ENCODE data around the gene SMCO4. TPM values are rescaled to one million over a fixed set of nuclear protein-coding genes. Genes with fewer than 3 reads are reported as not detected.

SMCO4 gene
- total RNA-seq, 2 experiments from 2014 or later, result 6.1 to 6.8 TPM

DNA sequence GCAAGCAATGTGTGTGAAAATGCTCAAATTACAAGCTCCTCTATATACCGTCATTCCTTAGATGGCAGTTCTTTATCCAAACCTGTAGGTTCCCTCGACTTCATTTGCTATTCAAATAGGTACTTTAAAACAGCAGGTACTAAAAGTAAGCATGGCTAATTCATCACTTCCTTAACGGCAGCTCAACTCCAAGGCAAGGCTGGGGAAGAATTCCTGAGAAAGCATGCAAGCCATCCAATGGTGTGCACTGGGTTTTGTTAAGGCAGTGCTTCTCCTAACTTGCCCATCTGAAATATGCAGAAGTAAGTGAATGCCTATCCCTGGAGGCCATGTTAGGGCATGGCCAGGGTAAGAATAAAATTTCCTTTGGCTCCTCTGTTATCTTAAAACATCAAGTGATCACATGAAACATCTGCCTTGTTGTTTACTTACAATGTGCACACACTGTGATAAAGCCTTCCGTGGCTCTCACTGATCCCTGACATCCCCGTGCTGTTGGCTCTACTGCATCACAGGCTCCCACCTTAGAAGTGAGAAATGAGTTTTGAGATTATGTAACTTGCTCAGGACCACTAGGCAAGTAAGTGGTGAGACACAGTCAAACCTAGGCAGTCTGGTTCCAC is 52.1 kb downstream of the SMCO4 start:
- H3K4me3 Mint-ChIP-seq, result no peak overlapping the region
- H3K27ac Mint-ChIP-seq, result no peak overlapping the region
- H3K4me1 Mint-ChIP-seq, result no peaks in the 10 kb centered on the region
- no peaks in the 10 kb centered on the region for H3K27me3 Mint-ChIP-seq
- no peak for DNase-seq
- H3K36me3 Mint-ChIP-seq, result no peaks in the 10 kb centered on the region
- no peaks in the 10 kb centered on the region for H3K9me3 Mint-ChIP-seq

DNA sequence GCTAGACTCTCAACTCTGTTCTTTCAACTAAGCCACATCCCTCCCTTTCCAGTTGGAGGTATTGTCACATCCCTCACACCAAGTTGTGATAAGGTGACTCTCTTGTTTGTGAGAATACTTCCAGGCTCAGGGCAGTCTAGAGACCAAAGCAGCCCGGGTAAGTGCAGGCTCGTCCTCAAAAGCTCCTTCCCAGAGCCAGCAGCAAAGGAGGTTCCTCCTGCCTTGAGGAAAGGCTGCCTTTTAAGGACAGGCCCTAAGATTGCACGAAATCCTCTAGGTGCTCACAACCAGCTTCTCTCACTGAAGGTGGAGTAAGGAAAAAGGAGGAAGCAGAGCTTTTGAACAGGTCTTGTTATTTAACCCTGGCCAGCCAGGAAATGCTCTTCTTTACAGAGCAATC is 53.4 kb downstream of the SMCO4 start:
- H3K4me1 Mint-ChIP-seq, result no peaks in the 10 kb centered on the region
- no peaks in the 10 kb centered on the region for H3K36me3 Mint-ChIP-seq
- DNase-seq, result no peak
- no peaks in the 10 kb centered on the region for H3K9me3 Mint-ChIP-seq
- H3K27ac Mint-ChIP-seq, result no peak overlapping the region
- H3K27me3 Mint-ChIP-seq, result no peaks in the 10 kb centered on the region
- no peak overlapping the region for H3K4me3 Mint-ChIP-seq

DNA sequence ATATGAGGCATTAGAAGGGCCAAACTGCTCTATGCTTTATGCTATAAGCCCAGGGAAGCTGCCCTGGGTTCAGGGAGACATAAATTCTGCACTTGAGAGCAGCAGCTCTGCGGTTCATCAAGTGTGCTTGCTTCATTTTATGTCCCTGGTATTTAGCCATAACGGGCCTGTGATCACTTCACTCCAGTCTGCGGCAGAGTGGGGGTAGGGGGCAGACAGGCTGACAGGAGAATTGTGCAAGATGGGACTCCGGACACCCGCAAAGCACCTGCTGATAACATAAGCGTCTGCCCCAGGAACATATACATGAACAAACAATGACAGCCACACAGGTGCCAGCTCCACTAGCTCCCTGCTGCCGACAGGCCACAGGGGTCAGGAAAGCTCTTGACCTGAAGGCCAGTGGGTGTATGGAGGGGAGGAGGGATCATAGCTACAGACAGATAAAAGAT is 56.1 kb downstream of the SMCO4 start:
- Mint-ChIP-seq H3K9me3 (no peaks in the 10 kb centered on the region), H3K4me3 (no peak overlapping the region), H3K36me3 (no peaks in the 10 kb centered on the region), H3K27ac (no peak overlapping the region), H3K4me1 (no peaks in the 10 kb centered on the region), H3K27me3 (no peaks in the 10 kb centered on the region)
- DNase-seq, result no peak

- no peaks in the 10 kb centered on the region for H3K9me3 Mint-ChIP-seq
- no peaks in the 10 kb centered on the region for H3K36me3 Mint-ChIP-seq
- no peak for DNase-seq
- no peaks in the 10 kb centered on the region for H3K27me3 Mint-ChIP-seq
- H3K27ac Mint-ChIP-seq, result no peak overlapping the region
- no peak overlapping the region for H3K4me3 Mint-ChIP-seq
- no peaks in the 10 kb centered on the region for H3K4me1 Mint-ChIP-seq
Observed at GRCh38 chr11:93485983-93486382, 57.2 kb downstream of the SMCO4 start.

GRCh38 chr11:93484716-93485115 is 58.5 kb downstream of the SMCO4 start:
- H3K27me3 Mint-ChIP-seq, result no peaks in the 10 kb centered on the region
- DNase-seq, result no peak
- H3K9me3 Mint-ChIP-seq, result no peaks in the 10 kb centered on the region
- no peaks in the 10 kb centered on the region for H3K4me1 Mint-ChIP-seq
- H3K27ac Mint-ChIP-seq, result no peak overlapping the region
- no peak overlapping the region for H3K4me3 Mint-ChIP-seq
- H3K36me3 Mint-ChIP-seq, result no peaks in the 10 kb centered on the region

- Mint-ChIP-seq H3K27me3 (no peaks in the 10 kb centered on the region), H3K4me1 (no peaks in the 10 kb centered on the region), H3K4me3 (no peak overlapping the region), H3K36me3 (no peaks in the 10 kb centered on the region), H3K9me3 (no peaks in the 10 kb centered on the region), H3K27ac (no peak overlapping the region)
- DNase-seq, result no peak
Observed at GRCh38 chr11:93482556-93482955, 60.6 kb downstream of the SMCO4 start.

DNA sequence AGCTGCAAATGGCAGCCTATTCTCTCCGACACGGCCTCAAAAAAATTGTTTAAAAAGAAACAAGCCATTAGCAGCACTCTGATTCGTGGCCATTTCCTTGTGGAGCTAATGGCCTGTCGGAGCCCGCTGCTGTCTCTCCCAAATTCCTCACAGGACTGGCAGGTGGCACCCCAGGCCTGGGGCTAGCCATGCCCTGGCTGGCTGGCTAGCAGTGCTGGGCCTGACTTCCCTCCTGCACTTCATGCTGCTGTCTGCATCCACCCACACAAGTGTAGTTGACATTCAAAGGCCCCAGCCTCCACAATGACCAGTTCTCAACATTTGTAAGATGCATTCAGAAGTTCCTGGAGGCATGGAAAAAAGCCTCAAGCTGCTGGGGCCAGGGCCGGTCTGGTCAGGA is 61.5 kb downstream of the SMCO4 start:
- Mint-ChIP-seq H3K27ac (no peak overlapping the region), H3K36me3 (no peaks in the 10 kb centered on the region), H3K9me3 (no peaks in the 10 kb centered on the region), H3K4me1 (no peaks in the 10 kb centered on the region), H3K4me3 (no peak overlapping the region), H3K27me3 (no peaks in the 10 kb centered on the region)
- DNase-seq, result no peak

- no peaks in the 10 kb centered on the region for H3K36me3 Mint-ChIP-seq
- H3K9me3 Mint-ChIP-seq, result no peaks in the 10 kb centered on the region
- no peak overlapping the region for H3K4me3 Mint-ChIP-seq
- DNase-seq, result no peak
- H3K27ac Mint-ChIP-seq, result no peak overlapping the region
- H3K4me1 Mint-ChIP-seq, result no peaks in the 10 kb centered on the region
- no peaks in the 10 kb centered on the region for H3K27me3 Mint-ChIP-seq
Observed at GRCh38 chr11:93481279-93481678, 61.9 kb downstream of the SMCO4 start.

- no peaks in the 10 kb centered on the region for H3K27me3 Mint-ChIP-seq
- H3K27ac Mint-ChIP-seq, result no peak overlapping the region
- no peak for DNase-seq
- H3K4me1 Mint-ChIP-seq, result no peaks in the 10 kb centered on the region
- H3K36me3 Mint-ChIP-seq, result no peaks in the 10 kb centered on the region
- H3K4me3 Mint-ChIP-seq, result no peak overlapping the region
- no peaks in the 10 kb centered on the region for H3K9me3 Mint-ChIP-seq
Observed at GRCh38 chr11:93480756-93481155, 62.4 kb downstream of the SMCO4 start.

DNA sequence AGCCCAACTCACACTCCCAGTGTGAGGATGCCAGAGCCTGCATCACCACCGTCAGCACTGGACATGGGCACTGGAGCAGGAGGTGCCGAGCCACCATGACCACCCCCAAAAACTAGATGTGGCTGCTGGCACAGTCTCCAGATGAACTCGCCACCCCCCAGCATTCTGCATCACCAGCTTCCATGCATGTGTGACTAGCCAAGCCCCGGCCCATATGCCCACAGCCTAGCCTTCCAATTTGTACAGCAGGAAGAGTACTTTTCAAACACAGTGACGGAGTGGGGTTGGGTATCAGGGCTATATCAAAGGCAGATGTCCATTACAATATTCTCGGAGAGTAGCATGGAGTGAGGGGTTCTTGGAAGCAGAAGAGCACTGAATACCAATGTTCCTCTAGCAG is 62.9 kb downstream of the SMCO4 start:
- no peaks in the 10 kb centered on the region for H3K4me1 Mint-ChIP-seq
- no peak overlapping the region for H3K4me3 Mint-ChIP-seq
- no peak for DNase-seq
- no peak overlapping the region for H3K27ac Mint-ChIP-seq
- H3K9me3 Mint-ChIP-seq, result no peaks in the 10 kb centered on the region
- no peaks in the 10 kb centered on the region for H3K36me3 Mint-ChIP-seq
- no peaks in the 10 kb centered on the region for H3K27me3 Mint-ChIP-seq

DNA sequence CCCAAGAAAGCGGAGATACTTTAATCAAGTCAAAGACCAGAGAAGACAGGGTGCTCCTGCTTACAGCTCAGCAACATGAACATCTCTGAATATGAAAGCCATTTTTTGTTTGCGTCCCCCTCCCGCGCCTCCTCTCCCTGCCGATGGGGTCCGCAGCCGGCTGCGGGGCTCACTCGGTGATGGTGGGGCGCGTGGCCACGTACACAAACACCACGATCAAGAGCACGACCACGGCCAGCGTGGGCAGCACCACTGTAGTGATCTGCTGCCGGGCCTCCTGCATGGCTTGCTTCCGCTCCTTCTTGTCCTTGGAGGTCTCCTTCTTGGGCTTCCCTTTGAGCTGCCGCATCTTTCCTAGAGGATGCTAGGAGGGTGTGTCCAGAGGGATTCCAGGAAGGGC is 64.3 kb downstream of the SMCO4 start:
- Mint-ChIP-seq H3K4me3 (no peak overlapping the region), H3K27ac (no peak overlapping the region), H3K4me1 (no peaks in the 10 kb centered on the region), H3K9me3 (no peaks in the 10 kb centered on the region), H3K27me3 (no peaks in the 10 kb centered on the region), H3K36me3 (no peaks in the 10 kb centered on the region)
- no peak for DNase-seq

GRCh38 chr11:93477684-93478234 is 65.4 kb downstream of the SMCO4 start:
- Mint-ChIP-seq H3K27ac (no peak overlapping the region), H3K4me1 (no peaks in the 10 kb centered on the region)

DNA sequence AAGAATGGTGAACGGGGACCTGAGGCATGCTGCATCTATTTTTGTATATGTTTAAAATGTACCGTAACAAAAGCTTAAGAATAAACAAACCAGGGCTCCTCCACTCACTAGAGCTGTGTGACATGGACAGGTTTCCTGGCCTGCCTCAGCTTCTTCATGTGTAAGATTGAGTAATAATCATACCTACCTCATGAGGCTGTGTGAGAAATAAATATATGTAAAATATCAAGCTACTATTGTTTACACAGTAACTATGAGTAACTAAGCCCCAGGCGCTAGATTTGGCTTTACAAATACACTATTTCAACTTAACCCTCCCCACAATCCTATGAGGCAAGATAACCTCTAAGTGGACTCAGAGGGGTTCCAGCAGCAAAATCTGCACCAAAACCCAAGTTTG is 66.4 kb downstream of the SMCO4 start:
- Mint-ChIP-seq H3K27ac (no peak overlapping the region), H3K4me1 (no peaks in the 10 kb centered on the region), H3K27me3 (no peaks in the 10 kb centered on the region), H3K9me3 (no peaks in the 10 kb centered on the region), H3K4me3 (no peak overlapping the region), H3K36me3 (no peaks in the 10 kb centered on the region)
- DNase-seq, result no peak

More at GRCh38 chr11:93477684-93478234, 65.4 kb downstream of the SMCO4 start:
- Mint-ChIP-seq H3K27me3 (no peaks in the 10 kb centered on the region), H3K9me3 (no peaks in the 10 kb centered on the region), H3K36me3 (no peaks in the 10 kb centered on the region), H3K4me3 (no peak overlapping the region)
- no peak for DNase-seq

DNA sequence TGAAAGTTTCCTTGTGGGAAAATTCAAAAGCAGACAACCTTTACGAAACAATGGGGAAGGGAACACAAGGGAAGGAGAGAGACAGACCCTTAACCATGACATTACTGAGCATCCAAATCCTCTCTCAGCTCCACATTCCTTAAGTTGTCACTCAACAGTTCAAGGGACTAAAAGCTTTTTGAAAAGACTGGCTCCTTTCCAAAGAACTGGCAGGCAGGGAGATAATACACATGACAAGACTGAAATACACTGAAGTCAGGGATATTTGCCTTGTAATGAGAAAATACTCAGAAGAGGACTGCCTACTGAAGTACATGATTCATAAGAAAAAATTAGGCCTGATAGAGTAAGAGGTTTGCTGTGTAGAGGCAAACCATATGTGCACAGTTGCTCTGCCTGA is 69.1 kb downstream of the SMCO4 start:
- no peaks in the 10 kb centered on the region for H3K36me3 Mint-ChIP-seq
- DNase-seq, result no peak
- no peaks in the 10 kb centered on the region for H3K9me3 Mint-ChIP-seq

DNA sequence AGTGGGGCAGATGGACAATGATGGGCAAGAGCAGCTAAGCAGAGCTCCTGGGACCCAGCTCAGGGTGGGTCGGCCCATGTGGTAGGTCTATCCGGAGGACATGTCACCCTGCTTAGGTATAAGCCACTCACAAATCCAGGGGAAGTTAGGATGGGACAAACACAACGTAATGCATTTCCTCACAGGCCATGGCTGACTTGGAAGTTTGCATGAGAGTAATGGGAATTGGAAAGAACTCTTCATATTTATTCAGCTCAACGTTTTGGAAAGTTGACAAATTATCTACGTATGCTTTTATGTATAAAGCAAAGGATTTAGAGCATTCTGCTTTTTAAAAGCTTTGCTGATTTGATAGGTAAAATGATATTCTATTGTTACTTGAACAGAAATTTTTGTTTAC is 74.9 kb downstream of the SMCO4 start:
- Mint-ChIP-seq H3K4me1 (no peaks in the 10 kb centered on the region), H3K27ac (no peak overlapping the region), H3K4me3 (no peak overlapping the region), H3K36me3 (no peaks in the 10 kb centered on the region), H3K27me3 (no peaks in the 10 kb centered on the region), H3K9me3 (no peaks in the 10 kb centered on the region)
- no peak for DNase-seq

More for the DNA sequence above, 69.1 kb downstream of the SMCO4 start:
- no peak overlapping the region for H3K27ac Mint-ChIP-seq
- no peak overlapping the region for H3K4me3 Mint-ChIP-seq
- H3K4me1 Mint-ChIP-seq, result no peaks in the 10 kb centered on the region
- H3K27me3 Mint-ChIP-seq, result no peaks in the 10 kb centered on the region

DNA sequence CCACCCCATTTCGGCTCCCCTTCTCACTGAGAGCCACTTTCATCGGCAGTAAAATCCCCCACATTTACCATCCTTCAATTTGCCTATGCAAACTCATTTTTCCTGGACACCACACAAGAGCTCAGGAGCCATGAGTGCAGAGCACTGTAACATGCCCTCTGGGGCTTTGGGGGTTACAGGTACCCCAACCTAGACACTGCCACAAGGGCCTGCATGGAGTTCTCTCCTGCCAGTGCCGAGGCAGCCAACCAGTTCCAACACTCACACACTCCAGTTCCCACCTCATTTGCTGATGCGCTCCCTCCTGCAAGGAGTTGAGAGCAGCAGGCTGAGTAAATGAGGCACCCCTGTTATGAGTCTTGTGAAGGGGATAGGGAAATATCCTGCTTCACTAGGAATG is 76.1 kb downstream of the SMCO4 start:
- H3K4me3 Mint-ChIP-seq, result no peak overlapping the region
- no peaks in the 10 kb centered on the region for H3K27me3 Mint-ChIP-seq
- peaks cover 6% of the 10 kb centered on the region for H3K9me3 Mint-ChIP-seq
- no peak for DNase-seq
- no peaks in the 10 kb centered on the region for H3K4me1 Mint-ChIP-seq
- H3K36me3 Mint-ChIP-seq, result no peaks in the 10 kb centered on the region
- no peak overlapping the region for H3K27ac Mint-ChIP-seq

Measured in activated naive CD8-positive, alpha-beta T cell treated with anti-CD3 and anti-CD28 coated beads for 36 hours (primary cell).